Brain pericyte (primary cell): Measurements from ENCODE around the gene SORCS2.
"Not testable (repeated sequence)": the region's sequence is repeated elsewhere in the genome, so short reads cannot be mapped to it uniquely, and the experiment has no call there.

Experiments used
- DNase-seq: peaks from one replicate; pipeline ENCODE4 v3.0.0-alpha.2; 2012; ENCODE audit warnings: low read depth, low spot score

The SORCS2 gene

GRCh38 chr4:7199771-7200441 lies 7.6 kb downstream of the SORCS2 start:
- no peak for DNase-seq

GRCh38 chr4:7200801-7201200 lies 8.5 kb downstream of the SORCS2 start:
- DNase-seq, result no peak

GRCh38 chr4:7201420-7202305 lies 9.3 kb downstream of the SORCS2 start:
- DNase-seq, result no peak

GRCh38 chr4:7202411-7202810 lies 10.1 kb downstream of the SORCS2 start:
- DNase-seq, result no peak

GRCh38 chr4:7204656-7205387 lies 12.5 kb downstream of the SORCS2 start:
- DNase-seq, result no peak

GRCh38 chr4:7206385-7206784 lies 14.0 kb downstream of the SORCS2 start:
- DNase-seq, result no peak

- no peak for DNase-seq
These were observed 14.7 kb downstream of the SORCS2 start for GRCh38 chr4:7206911-7207567.

- no peak for DNase-seq
These were observed 15.4 kb downstream of the SORCS2 start for GRCh38 chr4:7207628-7208231.

- no peak for DNase-seq
These were observed 16.4 kb downstream of the SORCS2 start for GRCh38 chr4:7208509-7209451.

GRCh38 chr4:7209699-7210098 lies 17.4 kb downstream of the SORCS2 start:
- DNase-seq, result no peak

- DNase-seq, result no peak
These were observed 18.5 kb downstream of the SORCS2 start for GRCh38 chr4:7210824-7211223.

GRCh38 chr4:7212101-7212674 lies 19.9 kb downstream of the SORCS2 start:
- no peak for DNase-seq

- DNase-seq, result no peak
These were observed 20.6 kb downstream of the SORCS2 start for GRCh38 chr4:7212921-7213320.

- no peak for DNase-seq
These were observed 21.5 kb downstream of the SORCS2 start for GRCh38 chr4:7213807-7214206.

- no peak for DNase-seq
These were observed 22.0 kb downstream of the SORCS2 start for GRCh38 chr4:7214359-7214758.

- DNase-seq, result not testable (repeated sequence)
These were observed 22.8 kb downstream of the SORCS2 start for GRCh38 chr4:7215187-7215586.

- no peak for DNase-seq
These were observed 24.7 kb downstream of the SORCS2 start for GRCh38 chr4:7217039-7217438.

- no peak for DNase-seq
These were observed 25.4 kb downstream of the SORCS2 start for GRCh38 chr4:7217474-7218321.

- DNase-seq, result no peak
These were observed 26.3 kb downstream of the SORCS2 start for GRCh38 chr4:7218686-7219085.
